Endothelial cell of hepatic sinusoid (primary cell): ENCODE data around the gene TRAM2.

Experiments
- in situ Hi-C: cut with HindIII; loops from 2 replicates; pipeline ENCODE4 v1.10.0; 2017; ENCODE audit warnings: low sequenced_read_pairs

The TRAM2 gene

GRCh38 chr6:52548999-52549398 lies 27.9 kb downstream of the TRAM2 start:
- in situ Hi-C loops: no loop called here

DNA sequence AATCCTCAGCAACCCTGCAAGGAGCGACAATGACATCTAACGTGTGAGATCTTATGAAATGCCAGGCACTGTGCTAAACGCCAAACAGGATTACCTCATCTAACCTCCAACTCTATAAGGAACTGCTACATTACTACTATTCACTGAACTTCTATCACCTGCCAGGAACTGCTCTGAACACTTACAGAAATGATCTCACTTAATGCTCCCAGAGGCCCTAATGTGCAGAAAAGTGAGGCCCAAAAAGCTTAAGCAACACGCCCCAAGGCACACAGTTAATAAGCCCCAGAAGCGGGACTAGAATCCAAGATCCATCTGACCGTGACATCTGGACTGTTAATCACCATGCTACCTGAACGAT lies 28.5 kb downstream of the TRAM2 start:
- in situ Hi-C loops: no loop called here

DNA sequence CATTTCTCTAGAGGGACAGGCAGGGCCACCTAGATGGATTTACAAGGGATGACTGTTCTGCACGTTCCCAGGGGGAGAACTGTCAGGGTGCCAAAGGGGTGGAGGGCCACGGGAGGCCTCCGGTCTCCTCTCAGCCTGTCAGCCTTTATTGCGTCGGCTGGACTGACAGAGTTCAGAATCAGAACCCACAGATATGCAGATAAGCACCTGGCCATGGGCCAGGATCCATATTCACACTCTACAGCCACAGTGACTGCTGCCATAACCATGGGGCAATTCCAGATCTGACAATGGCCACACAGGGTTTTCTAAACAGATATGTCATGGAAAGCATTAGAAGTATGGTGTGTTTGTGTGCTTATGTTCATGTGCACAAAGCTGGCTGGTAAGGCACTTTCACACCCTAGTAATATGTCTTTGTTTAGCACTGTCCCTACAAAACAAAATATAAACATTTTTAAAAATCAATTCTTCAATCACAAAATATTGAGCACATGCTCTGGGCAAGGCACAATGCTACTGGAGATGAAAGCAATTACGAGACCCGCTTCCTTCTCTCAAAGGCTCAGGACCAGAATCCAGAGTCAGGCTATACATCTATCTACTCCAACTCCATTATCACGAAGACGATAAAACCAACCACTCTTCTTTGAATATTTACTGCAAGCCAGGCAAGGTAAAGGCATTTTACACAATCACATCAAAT lies 29.1 kb downstream of the TRAM2 start:
- in situ Hi-C loops: no loop called here

- in situ Hi-C loops: no loop called here
Measured at GRCh38 chr6:52546678-52547077, 30.2 kb downstream of the TRAM2 start.

GRCh38 chr6:52546192-52546591 lies 30.7 kb downstream of the TRAM2 start:
- in situ Hi-C loops: no loop called here

- in situ Hi-C loops: no loop called here
Measured at GRCh38 chr6:52545406-52546119, 31.3 kb downstream of the TRAM2 start.

- in situ Hi-C loops: no loop called here
Measured at GRCh38 chr6:52544602-52545405, 32.1 kb downstream of the TRAM2 start.

DNA sequence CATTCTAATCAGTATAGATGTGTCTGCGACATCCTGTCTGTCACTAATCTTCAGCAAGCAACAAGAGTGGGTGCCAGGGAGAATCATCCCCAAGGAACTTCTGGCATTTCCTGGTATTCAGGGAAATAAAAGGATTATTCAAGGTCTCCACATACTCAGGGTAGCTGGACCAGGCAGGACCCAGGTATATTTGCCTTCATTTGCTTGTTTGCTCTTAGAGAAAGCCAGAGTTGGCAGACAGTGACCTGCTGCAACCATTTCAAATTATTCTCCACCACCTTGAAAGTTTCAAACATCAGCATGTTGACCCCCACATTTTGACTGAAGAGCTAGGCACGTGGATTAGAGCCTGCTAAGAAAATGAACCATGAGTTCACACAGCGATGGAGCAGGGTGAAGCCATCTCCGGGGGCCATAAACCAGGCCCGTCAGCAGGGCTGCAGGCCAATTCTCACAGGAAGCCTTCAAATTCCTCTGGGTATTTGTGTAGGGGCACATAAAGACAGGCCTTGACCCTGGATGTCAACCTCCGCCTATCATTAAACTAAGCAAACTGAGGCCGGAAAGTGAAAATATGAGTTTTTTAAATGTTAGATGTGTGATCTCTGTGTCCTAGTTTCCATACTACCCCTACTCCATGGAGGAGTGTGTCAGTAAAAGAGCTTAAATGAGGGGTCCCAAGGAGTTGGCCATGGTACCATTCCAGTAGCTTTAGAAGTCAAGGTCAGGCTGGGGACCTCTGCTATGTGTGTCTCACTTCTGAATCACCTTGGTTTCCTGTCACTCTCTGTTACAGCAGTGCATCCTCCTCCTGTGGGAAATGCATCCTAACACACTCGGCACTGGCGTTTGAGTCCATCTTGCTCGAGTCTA lies 32.9 kb downstream of the TRAM2 start:
- in situ Hi-C loops: no loop called here

- in situ Hi-C loops: no loop called here
Measured at GRCh38 chr6:52543262-52543661, 33.6 kb downstream of the TRAM2 start.

- in situ Hi-C loops: no loop called here
Measured at GRCh38 chr6:52541135-52541534, 35.7 kb downstream of the TRAM2 start.

GRCh38 chr6:52540286-52540902 lies 36.5 kb downstream of the TRAM2 start:
- in situ Hi-C loops: no loop called here

DNA sequence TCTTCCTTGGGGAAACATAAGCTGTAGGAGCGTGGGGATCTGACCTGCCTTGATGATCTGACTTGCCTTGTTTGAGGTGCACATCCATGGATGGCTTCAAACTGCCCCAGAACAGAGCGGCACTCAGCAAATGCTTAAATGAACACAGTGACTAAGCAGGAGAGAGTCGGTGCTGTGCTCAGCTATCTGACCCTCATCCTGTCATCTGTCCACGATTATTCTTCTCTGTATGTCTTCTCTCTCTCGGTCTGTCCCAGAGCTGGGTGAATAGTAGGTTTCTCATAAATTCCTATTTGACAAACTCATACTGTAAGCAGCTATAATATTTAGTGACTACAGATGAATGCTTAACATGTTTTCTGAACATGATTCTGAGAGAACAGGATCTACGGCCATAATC lies 37.3 kb downstream of the TRAM2 start:
- in situ Hi-C loops: loop anchor here (5.0 kb wide), 1 partner anchor 52 kb away; no protein-coding TSS in a partner anchor

DNA sequence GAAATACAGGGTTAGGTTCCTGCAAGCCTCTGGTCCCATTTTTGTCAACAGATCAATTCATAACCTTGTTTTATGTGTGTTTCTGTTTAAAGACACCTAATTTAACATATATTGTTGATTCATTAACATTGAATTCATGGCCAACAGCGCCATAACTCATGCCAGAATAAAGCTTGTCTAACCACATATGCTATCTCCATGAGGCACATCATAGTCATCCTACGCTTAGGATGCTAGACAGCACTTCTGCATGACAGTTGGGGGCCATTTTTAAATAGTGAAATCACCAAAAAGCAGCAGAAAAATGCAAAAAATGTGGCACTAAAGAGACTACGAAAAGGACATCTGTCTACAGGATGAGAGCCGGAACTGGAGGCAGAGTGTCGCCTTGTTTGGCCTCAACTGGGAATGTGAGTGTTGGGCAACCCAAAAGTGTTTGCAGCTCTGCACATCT lies 37.9 kb downstream of the TRAM2 start:
- in situ Hi-C loops: loop anchor here (5.0 kb wide), 1 partner anchor 52 kb away; no protein-coding TSS in a partner anchor

DNA sequence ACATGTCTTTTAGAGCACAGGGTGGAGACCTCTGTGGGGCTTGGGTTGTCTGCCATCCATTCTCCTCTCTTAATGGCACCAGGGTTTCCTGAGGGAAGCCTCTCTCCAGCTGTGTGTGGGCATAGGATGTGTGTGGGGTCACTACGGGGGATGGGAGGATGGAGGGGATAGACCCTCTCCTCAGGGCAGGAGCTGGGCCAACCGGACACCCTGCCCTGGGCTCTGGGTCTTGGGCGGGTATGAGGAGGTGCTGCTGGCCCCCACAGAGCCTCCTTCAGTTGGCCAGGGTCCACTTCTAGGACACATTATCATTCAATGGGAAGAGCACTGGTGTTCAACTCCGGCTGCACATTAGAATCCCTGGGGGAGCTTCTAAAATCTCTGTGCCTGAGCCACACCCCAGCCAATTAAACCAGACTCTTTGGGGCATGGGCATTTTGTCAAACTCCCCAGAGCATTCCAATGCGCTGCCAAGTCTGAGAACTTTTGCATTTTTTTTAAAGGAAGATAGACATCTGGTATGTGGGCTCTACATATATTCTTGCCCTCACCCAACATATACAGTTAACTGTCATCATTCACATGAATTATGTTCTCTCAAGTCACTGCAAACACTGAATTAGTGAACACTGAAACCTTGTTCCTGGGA lies 38.5 kb downstream of the TRAM2 start:
- in situ Hi-C loops: loop anchor here (5.0 kb wide), 1 partner anchor 51 kb away; no protein-coding TSS in a partner anchor

DNA sequence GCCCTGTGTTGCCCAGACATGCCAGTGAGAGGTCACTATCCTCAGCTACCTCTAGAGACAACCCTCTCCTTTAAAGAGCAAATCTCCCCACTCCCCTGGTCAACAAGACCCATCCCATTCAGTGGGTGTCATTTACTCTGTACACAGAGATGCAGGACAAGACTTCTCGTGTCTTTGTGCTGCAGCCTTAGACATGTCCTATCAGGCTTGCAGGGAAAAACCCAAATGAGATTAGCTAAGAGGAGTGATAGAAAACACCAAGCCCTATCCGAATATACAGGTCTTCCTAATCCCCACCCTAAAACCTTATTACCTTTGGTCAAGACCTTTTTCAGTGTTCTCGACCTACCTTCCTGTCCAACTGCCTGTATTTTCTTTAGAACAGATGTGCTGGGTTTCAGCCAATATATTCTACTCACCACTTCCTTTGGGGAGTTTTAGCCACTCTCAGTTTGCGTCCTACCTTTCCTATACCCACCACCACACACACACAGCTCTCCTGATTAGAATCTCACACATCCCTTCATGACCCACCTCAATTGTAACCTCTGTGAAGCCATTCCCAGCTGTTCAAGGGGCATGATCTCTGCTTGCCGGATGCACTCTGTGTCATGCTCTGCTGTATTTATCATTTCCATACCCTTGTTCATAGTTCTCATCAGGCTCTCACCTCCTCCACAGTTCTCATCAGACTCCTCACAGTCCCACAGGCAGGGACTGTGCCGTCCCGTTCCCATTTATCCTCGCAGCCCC lies 39.7 kb downstream of the TRAM2 start:
- in situ Hi-C loops: loop anchor here (5.0 kb wide), 1 partner anchor 50 kb away; no protein-coding TSS in a partner anchor

DNA sequence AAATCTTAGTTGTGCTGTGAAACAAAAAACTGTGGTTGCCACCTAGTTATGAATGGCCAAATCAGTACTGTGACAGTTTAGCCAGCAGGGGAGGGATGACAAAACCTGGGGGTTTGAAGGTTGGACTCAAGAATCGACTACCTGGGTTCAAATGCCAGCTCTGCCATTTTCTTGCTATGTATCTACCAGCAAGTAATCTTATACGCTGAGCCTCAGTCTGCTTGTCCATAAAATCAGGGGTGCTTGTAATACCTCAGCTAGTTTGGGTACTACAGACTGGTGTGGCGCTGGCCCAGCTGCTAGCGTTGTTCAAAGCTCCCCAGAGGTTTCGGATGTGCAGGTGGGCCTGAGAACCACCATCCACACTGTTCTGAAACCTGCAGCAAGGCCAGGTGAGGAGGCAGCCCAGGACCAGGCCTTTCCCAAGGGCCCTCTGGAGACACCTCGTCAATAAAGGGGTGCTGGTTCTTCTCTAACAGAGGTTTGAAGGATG lies 40.4 kb downstream of the TRAM2 start:
- in situ Hi-C loops: loop anchor here (5.0 kb wide), 1 partner anchor 49 kb away; no protein-coding TSS in a partner anchor

DNA sequence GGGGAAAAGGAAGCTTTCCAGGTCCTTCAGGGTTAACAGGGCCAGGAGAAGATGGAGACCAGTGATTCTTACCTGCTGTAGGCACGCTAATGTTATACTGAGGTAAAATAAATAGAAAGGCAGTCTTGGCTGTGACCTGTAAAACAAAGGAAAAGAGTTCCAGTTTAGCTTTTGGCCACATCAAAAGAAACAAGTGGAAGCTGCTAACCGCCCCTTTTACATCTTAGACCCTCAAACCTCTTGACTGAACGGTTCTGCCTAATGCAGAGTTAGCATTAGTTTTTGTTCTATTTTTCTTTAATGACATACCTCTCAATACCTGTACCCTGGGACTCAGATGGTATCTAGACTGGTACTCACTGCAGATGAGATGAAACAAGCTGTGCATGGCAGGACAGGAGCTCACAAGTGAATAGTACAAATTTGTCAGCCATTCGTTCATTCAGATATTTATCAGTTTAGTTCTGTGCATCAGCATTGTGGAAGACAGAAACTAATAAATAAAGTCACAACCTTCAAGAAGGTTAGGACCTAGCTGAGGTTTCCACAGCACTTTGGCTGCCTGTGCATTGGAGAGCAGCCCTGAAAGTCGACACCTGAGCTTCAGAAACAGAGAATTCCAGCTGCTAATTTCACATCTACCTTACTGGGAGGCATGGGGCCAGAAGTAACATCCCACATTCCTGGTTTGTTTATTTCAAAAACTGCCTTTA lies 41.0 kb downstream of the TRAM2 start:
- in situ Hi-C loops: loop anchor here (5.0 kb wide), 1 partner anchor 49 kb away; no protein-coding TSS in a partner anchor

GRCh38 chr6:52534966-52535390 lies 41.9 kb downstream of the TRAM2 start:
- in situ Hi-C loops: loop anchor here (5.0 kb wide), 2 partner anchors 47 to 48 kb away; no protein-coding TSS in a partner anchor
